ENCODE measurements around the gene HLA-DOA. TPM values are rescaled to one million over a fixed set of nuclear protein-coding genes. Genes with fewer than 3 reads are reported as not detected.
A peak's percentile ranks its signal among the peaks of the same experiment; 100 is the strongest.

The HLA-DOA gene
- total RNA-seq, 1 donor = not detected

DNA sequence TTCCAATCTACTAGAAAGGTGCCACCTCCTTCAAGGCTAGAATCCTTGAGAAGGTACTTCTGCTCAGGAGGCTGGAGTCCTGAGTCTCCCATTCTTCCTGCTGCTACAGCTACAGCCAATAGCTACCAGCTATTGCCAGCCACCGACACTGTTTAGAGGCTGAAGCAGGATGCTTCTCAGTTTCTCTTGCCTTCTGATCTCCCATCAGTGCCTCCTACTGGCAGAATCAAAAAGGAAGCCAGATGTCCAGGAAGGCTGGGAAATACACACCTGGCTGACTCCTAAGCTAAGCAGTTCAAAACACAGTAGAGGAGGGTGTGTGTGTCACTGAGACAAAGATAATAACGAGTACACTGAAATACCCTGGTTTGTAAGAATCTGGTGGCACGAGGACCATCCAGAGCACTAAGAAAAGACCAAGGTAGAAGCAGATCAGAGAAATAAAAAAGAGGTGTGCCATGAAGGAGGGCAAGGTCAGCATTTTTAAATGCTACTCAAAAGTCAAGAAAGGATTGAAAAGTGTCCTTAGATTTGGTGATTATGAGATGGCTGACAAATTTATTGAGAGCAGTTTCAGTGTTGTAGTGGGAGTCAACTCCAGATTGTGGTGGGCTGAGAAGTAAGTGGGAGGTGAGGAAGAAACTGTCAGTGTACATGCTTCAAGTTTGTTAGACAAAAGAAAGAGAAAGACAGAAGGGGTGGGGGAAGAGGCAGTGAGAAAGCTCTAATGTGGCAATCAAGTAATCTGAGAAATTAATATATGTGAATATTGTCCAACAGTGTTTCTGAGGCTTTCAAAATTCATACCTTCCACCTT lies 54.2 kb downstream of the HLA-DOA start:
- no peak overlapping the region for H3K4me3 ChIP-seq (ENCODE audit: low read depth, low read length)
- DNase-seq (ENCODE audit: low read depth) = peak; percentile 22
- TF ChIP-seq, protein P1, sequence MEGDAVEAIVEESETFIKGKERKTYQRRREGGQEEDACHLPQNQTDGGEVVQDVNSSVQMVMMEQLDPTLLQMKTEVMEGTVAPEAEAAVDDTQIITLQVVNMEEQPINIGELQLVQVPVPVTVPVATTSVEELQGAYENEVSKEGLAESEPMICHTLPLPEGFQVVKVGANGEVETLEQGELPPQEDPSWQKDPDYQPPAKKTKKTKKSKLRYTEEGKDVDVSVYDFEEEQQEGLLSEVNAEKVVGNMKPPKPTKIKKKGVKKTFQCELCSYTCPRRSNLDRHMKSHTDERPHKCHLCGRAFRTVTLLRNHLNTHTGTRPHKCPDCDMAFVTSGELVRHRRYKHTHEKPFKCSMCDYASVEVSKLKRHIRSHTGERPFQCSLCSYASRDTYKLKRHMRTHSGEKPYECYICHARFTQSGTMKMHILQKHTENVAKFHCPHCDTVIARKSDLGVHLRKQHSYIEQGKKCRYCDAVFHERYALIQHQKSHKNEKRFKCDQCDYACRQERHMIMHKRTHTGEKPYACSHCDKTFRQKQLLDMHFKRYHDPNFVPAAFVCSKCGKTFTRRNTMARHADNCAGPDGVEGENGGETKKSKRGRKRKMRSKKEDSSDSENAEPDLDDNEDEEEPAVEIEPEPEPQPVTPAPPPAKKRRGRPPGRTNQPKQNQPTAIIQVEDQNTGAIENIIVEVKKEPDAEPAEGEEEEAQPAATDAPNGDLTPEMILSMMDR (IDR thresholded peaks at IDR 0.05; ENCODE audit: insufficient read depth, low read depth, low read length) = peak; percentile 48

DNA sequence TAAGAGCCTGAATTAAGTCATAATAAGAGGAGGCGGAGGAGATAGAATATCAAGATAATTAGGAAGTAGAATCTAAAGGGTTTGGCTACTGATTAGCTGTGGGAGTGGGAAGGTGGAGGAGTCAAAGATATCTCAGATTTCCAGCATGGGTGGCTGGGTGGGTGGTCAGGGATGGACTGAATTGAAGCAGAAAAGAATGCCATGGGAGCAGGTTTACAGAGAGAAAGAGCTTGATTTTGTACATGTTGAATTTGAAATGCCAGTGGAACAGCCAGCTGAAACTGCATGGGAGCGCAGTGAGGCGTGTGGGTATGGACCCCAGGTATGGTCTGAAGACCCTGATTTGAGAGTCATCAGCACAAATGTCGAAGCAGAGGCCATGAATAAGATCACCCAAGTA lies 55.1 kb downstream of the HLA-DOA start:
- H3K4me3 ChIP-seq (ENCODE audit: low read depth, low read length) = no peak overlapping the region
- DNase-seq (ENCODE audit: low read depth) = no peak
- TF ChIP-seq, protein P1 (IDR thresholded peaks at IDR 0.05; ENCODE audit: insufficient read depth, low read depth, low read length) = no peak

Other genes starting within 250 kb of the HLA-DOA start
- gene HLA-DQB2, start 246.1 kb downstream of the HLA-DOA start, total RNA-seq = not detected in 2 replicates
- gene HLA-DOB, start 192.6 kb downstream of the HLA-DOA start, total RNA-seq = 0.32 and 0.43 TPM in 2 replicates
- gene TAP2, start 170.9 kb downstream of the HLA-DOA start, total RNA-seq = 20.6 and 33.7 TPM in 2 replicates
- gene PSMB8, start 165.5 kb downstream of the HLA-DOA start, total RNA-seq = 72.5 and 78.2 TPM in 2 replicates
- gene TAP1, start 155.9 kb downstream of the HLA-DOA start, total RNA-seq = 70.5 and 122 TPM in 2 replicates
- 34.8 and 59.6 TPM in 2 replicates for gene PSMB9, start 155.4 kb downstream of the HLA-DOA start, total RNA-seq
- 1.7 TPM in 1 of 2 replicates, not detected in the other for gene HLA-DMB, start 68.6 kb downstream of the HLA-DOA start, total RNA-seq
- gene HLA-DMA, start 56.5 kb downstream of the HLA-DOA start, total RNA-seq = 1.9 and 3.5 TPM in 2 replicates
- 126 and 146 TPM in 2 replicates for gene BRD2, start 41.0 kb downstream of the HLA-DOA start, total RNA-seq
- 0.43 and 0.97 TPM in 2 replicates for gene HLA-DPA1, start 64.1 kb upstream of the HLA-DOA start, total RNA-seq
- gene HLA-DPB1, start 66.4 kb upstream of the HLA-DOA start, total RNA-seq = 5.5 and 9.1 TPM in 2 replicates
- under 0.01 and 0.32 TPM in 2 replicates for gene COL11A2, start 182.9 kb upstream of the HLA-DOA start, total RNA-seq
- 16.8 and 22.5 TPM in 2 replicates for gene RXRB, start 191.1 kb upstream of the HLA-DOA start, total RNA-seq
- 142 and 143 TPM in 2 replicates for gene SLC39A7, start 191.3 kb upstream of the HLA-DOA start, total RNA-seq
- gene HSD17B8, start 195.1 kb upstream of the HLA-DOA start, total RNA-seq = 4.2 and 4.7 TPM in 2 replicates
- gene RING1, start 198.9 kb upstream of the HLA-DOA start, total RNA-seq = 27.2 and 43.8 TPM in 2 replicates